GM19463 (cell line): ENCODE results near the gene PPP2R2D.
"Not testable (repeated sequence)": the region's sequence is repeated elsewhere in the genome, so short reads cannot be mapped to it uniquely, and the experiment has no call there.

Experiments used
- ATAC-seq: cut with Tn5 transposase; IDR thresholded peaks from one replicate; pipeline ENCODE4 v1.9.1; 2021; ENCODE audit warnings: mild to moderate bottlenecking, moderate library complexity; ENCODE audit not compliant: unreplicated experiment

PPP2R2D gene

GRCh38 chr10:131973160-131973951 is 72.5 kb downstream of the PPP2R2D start:
- no peak for ATAC-seq

- ATAC-seq = no peak
Observed at GRCh38 chr10:131974034-131974817, 73.4 kb downstream of the PPP2R2D start.

DNA sequence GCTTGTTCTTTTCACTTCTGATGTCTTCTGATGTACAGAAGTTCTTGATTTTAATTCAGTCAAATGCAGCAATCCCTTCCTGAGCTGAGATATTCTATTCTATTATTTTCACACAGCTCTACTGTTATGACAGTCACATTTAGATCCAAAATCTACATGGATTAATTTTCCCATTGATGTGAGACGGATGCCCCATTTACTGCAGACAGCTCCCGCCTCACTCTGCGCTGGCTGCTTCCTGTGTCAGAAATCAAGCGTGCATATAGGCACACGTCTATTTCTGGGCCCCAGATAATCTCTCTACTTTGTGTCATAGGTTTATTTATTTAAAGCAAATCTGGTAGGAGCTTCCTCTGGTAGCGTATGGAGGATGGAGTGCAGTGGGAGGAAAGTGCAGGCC is 74.2 kb downstream of the PPP2R2D start:
- no peak for ATAC-seq

GRCh38 chr10:131975796-131976195 is 75.0 kb downstream of the PPP2R2D start:
- ATAC-seq = no peak

GRCh38 chr10:131977323-131978096 is 76.7 kb downstream of the PPP2R2D start:
- ATAC-seq = no peak

DNA sequence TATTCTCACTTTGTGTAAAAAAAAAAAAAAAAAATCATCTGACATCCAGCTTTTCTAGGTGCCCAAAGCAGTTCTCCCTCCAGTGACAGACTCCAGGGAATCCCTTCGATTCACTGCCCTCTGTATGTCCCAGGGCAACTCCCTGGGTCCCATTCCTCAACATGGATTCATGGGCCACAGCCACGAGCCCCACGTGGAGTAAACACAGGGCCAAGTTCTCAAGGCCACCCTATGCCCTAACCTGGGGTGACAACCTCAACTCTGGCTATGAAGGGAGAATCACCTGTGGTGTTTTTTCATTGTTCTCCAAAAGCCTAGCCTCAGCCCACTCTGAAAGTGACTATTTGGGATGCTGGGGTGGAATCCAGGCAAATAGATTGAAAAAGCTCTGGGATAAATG is 77.6 kb downstream of the PPP2R2D start:
- no peak for ATAC-seq

DNA sequence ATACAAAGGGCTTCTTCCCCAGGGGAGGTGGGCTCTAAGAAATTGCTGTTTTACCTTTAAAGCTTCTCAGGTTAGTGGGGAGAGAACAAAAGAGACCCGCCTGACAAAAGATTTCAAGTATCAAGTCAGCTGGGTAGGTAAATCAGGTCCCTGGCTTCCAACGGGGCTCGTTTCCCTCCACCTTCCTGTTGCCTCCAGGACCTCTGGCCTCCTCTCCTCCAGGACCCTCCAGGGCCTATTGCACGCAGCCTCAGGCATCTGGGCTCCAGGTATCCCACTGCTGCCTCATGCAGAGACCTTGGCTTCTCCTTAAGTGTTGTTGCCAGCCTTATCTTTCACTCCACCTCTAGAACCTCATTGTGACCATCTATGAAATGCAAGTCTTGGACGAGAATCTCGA is 78.0 kb downstream of the PPP2R2D start:
- no peak for ATAC-seq

- ATAC-seq = no peak
Observed at GRCh38 chr10:131979336-131979735, 78.5 kb downstream of the PPP2R2D start.

DNA sequence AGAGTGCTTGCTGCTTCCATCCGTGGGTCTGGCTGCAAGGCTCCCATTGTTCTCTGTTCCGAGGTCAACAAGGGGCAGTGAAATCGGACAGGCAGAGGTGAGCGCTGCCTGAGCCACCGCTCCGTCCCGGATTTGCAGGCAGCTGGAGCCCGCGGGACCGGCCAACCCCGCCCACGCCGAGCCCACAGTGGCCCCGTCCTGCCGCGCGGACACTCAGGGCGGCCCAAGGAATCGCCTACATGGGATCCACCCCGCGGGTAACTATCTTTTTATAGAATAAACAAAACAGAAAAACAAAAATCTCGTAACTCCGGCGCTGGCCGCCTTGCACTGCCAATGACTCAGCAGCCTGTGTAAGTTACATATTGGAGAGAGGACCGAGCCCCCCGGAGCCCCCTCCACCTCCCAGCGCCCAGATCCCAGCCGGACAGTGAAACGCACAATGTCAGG is 79.0 kb downstream of the PPP2R2D start:
- no peak for ATAC-seq

GRCh38 chr10:131980321-131980720 is 79.5 kb downstream of the PPP2R2D start:
- no peak for ATAC-seq

DNA sequence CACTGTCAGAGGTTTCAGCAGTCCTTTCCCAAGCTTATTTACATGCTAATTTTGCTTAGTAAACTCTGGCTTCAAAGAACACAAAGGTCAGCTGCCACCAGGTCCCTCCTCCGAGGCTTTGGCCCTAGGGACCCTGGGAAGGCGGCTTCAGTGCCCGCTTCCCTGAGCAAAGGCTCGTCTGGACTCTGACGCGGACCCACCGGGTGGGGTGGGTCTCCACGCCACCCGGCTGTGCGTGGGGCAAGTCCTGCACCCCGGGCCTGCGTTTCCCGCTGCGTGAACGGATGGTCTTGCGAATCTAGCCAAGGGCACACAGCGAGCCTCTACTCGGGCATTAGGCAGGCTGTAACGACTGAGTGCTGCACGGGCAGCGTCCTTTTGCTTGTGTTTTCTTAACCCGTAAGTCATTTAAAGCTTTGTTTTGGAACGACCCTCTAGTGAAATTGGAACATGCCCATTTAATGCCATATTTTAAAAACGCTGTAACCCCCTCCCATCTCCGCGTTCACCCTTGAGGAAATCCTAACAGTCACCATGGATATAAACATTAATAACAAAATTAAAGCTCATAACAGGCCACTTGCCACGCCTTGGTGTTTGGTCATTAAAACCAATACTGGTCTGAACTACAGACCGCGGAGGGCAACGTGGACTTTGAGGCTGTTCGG is 80.1 kb downstream of the PPP2R2D start:
- no peak for ATAC-seq

DNA sequence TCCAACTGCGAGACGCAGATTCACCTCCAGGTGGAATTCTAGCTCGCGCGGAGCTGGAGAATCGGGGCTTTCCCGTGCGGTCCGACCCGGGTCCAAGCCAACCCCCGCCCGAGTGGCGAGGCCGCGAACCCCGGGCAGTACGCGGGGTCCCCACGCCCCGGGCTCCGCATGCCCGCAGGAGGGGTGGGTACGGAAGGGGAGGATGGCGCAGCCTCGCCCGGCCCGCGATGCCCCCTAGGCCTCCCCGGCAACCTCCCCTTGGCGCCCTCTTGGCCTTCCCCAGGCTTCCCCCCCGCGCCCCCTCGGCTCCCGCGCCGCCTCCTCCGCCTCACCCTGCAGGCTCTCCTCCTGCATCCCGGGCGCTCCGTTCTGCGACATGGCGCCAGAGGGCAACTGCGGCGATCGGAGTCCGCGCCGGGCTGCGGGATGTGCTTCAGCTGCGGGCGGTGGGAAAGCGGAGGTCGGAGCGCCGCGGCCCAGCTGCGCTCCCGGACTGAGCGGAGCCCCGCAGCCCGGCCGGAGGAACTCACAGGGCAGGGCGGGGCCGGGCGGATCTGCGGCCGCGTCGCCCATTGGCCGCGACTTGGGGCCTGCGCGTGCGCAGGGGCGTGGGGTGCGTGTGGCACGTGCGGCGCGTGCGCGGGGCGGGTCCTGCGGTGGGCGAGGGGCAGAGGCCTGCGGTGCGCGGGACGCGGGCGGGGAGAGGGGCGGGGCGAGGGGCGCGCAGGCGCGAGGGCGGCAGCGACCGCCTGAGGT is 80.8 kb downstream of the PPP2R2D start, which contains the start of gene BNIP3:
Gene BNIP3 (minus strand): TSS at position 495 of the 756 bp plus-strand sequence. CDS start 117 bp downstream, at position 378.
- peak; percentile 82 for ATAC-seq

GRCh38 chr10:131982185-131982756 is 81.5 kb downstream of the PPP2R2D start:
- ATAC-seq = peak; percentile 15

- ATAC-seq = no peak
Observed at GRCh38 chr10:131982796-131983195, 82.0 kb downstream of the PPP2R2D start.

GRCh38 chr10:131983780-131984179 is 83.0 kb downstream of the PPP2R2D start:
- ATAC-seq = no peak

DNA sequence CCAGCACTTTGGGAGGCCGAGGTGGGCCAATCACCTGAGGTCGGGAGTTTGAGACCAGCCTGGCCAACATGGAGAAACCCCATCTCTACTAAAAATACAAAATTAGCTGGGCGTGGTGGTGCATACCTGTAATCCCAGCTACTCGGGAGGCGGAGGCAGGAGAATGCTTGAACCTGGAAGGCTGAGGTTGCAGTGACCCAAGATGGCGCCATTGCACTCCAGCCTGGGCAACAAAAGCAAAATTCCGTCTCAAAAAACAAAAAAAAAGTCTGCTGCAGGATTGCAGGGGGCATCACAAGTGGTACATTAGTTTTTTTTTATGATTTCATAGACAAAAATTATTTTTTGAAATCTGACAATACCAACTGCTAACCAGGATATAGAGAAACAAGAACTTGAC is 86.0 kb downstream of the PPP2R2D start:
- ATAC-seq = not testable (repeated sequence)

DNA sequence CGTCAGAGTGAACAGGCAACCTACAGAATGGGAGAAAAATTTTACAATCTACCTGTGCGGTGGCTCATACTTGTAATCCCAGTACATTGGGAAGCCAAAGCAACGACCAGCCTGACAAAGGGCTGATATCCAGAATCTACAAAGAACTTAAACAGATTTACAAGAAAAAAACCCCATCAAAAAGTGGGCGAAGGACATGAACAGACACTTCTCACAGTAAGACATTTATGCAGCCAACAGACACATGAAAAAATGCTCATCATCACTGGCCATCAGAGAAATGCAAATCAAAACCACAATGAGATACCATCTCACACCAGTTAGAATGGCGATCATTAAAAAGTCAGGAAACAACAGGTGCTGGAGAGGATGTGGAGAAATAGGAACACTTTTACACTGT is 86.5 kb downstream of the PPP2R2D start:
- not testable (repeated sequence) for ATAC-seq

DNA sequence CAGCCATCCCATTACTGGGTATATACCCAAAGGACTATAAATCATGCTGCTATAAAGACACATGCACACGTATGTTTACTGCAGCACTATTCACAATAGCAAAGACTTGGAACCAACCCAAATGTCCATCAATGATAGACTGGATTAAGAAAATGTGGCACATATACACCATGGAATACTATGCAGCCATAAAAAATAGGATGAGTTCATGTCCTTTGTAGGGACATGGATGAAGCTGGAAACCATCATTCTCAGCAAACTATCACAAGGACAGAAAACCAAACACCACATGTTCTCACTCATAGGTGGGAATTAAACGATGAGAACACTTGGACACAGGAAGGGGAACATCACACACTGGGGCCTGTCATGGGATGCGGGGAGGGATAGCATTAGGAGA is 87.0 kb downstream of the PPP2R2D start:
- not testable (repeated sequence) for ATAC-seq

- no peak for ATAC-seq
Observed at GRCh38 chr10:131991726-131992125, 90.9 kb downstream of the PPP2R2D start.

DNA sequence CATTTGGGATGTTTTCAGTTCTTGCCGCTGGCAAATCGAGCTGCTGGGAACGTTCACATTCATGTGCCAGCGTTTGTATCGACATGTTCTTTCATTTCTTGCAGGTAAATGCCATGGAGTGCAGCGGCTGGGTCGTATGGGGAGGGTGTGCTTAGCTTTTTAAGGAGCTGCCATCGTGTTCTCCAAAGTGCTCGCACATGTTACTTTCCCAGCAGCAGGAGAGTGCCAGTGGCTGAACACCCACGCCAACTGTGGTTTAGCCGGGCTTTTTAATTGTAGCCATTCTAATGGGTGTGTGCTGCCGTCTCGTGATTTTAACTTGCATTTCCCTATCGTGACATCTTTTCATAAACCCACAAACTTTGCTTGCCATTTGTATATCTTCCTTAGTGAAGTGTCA is 92.5 kb downstream of the PPP2R2D start:
- ATAC-seq = no peak
